NB4 (cell line): Measurements from ENCODE around the gene NIBAN1.
"Not testable (repeated sequence)": the region's sequence is repeated elsewhere in the genome, so short reads cannot be mapped to it uniquely, and the experiment has no call there.

Source experiments
- DNase-seq: peaks from one replicate; pipeline ENCODE4 v3.0.0; 2010; ENCODE audit warnings: low read depth
- H3K4me3 ChIP-seq: one replicate; pipeline ENCODE4 v1.5.1; 2011; ENCODE audit warnings: mild to moderate bottlenecking, low read depth, low read length, moderate library complexity
- MAX ChIP-seq: IDR thresholded peaks from 2 replicates; pipeline ENCODE4 v1.6.1; 2011; ENCODE audit warnings: low read depth, low read length
- MYC ChIP-seq: IDR thresholded peaks from 2 replicates; pipeline ENCODE4 v1.6.1; 2011; ENCODE audit warnings: low read depth, low read length
- POLR2A ChIP-seq: IDR thresholded peaks from 2 replicates; pipeline ENCODE4 v1.6.1; 2011; ENCODE audit warnings: mild to moderate bottlenecking; ENCODE audit not compliant: insufficient read length; ENCODE audit errors: extremely low read depth
- TF ChIP-seq, protein P1 (sequence below): IDR thresholded peaks from one replicate; pipeline ENCODE4 v1.5.1; 2012; ENCODE audit warnings: low read depth, low read length

Gene NIBAN1

GRCh38 chr1:184958554-184959353, 15.6 kb downstream of the NIBAN1 start:
- DNase-seq = no peak
- H3K4me3 ChIP-seq = no peak overlapping the region
- TF ChIP-seq MYC (no peak), POLR2A (no peak), MAX (no peak)
- TF ChIP-seq, protein P1, sequence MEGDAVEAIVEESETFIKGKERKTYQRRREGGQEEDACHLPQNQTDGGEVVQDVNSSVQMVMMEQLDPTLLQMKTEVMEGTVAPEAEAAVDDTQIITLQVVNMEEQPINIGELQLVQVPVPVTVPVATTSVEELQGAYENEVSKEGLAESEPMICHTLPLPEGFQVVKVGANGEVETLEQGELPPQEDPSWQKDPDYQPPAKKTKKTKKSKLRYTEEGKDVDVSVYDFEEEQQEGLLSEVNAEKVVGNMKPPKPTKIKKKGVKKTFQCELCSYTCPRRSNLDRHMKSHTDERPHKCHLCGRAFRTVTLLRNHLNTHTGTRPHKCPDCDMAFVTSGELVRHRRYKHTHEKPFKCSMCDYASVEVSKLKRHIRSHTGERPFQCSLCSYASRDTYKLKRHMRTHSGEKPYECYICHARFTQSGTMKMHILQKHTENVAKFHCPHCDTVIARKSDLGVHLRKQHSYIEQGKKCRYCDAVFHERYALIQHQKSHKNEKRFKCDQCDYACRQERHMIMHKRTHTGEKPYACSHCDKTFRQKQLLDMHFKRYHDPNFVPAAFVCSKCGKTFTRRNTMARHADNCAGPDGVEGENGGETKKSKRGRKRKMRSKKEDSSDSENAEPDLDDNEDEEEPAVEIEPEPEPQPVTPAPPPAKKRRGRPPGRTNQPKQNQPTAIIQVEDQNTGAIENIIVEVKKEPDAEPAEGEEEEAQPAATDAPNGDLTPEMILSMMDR = no peak

- not testable (repeated sequence) for H3K4me3 ChIP-seq, DNase-seq
Observed at GRCh38 chr1:184957901-184958300, 16.4 kb downstream of the NIBAN1 start.

- no peak for DNase-seq
- no peak for TF ChIP-seq MAX
- TF ChIP-seq POLR2A = no peak
- TF ChIP-seq, protein P1 = no peak
- TF ChIP-seq MYC = no peak
- no peak overlapping the region for H3K4me3 ChIP-seq
Observed at GRCh38 chr1:184956999-184957700, 17.2 kb downstream of the NIBAN1 start.

DNA sequence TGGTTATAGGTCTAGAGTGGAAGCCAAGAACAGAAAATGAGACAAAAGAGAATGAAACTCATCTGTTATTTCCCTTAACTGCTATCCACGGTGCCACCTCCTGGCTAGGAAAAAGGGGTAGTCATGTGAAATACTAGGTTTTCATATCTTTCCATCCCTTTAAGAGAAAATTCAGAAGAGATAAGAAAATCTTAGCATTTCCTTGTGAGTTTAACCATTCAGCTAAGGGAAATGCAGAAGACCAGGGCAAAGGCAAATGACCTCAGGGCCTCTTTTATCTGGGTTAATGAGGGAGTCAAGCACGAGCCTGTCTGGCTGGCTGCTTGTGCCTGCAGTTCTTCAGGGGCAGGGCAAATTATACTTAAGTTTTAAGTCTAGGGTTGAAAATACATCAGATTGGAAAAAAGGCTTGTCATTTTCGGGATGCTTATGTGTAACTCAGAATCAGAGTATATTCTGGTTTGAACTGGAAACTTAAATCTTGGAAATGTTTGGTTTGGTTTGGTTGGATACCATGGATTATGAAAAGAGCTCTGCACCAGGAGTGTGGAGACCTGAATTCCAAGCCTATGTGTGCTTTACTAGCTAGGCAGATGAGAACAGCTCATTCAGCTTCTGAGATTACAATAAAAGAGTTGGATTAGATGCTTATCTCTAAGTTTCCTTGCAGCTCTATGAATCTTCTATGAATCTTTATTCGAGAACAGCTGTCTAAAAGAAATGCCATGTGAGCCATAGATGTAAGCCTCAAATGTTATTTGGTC, 19.9 kb downstream of the NIBAN1 start:
- TF ChIP-seq MAX = no peak
- no peak for TF ChIP-seq MYC
- no peak for TF ChIP-seq POLR2A
- TF ChIP-seq, protein P1 = no peak
- H3K4me3 ChIP-seq = no peak overlapping the region
- DNase-seq = no peak

DNA sequence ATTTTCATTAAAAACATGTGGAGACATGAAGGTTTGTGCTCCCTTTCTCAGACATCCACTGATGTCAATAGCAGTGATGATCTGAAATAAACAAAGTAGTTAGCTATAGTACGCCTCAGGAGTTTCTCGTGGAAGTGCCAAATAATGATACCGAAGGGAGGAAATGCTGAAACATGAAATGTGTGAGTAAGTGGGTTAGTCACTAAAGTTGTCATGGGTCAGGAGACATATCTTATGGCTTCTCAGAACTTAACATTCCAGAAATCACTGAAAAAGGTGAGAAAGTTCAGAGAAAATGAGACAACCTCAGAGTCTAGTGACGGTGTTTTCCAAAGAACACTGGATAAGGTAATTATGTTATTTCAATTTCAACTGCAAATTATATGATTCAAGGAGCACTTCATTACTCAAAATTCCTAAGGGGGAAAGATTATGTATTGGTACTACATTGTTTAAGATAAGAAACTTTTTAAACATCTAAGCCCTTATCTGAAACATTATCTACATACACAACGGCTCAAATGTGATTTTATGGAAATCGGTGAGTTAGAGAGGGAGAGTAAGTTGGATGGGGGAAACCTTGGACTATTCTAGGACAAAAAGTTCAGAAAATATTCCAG, 20.6 kb downstream of the NIBAN1 start:
- DNase-seq = no peak
- TF ChIP-seq MAX = no peak
- TF ChIP-seq, protein P1 = no peak
- TF ChIP-seq MYC = no peak
- TF ChIP-seq POLR2A = no peak

GRCh38 chr1:184952428-184952827, 21.9 kb downstream of the NIBAN1 start:
- H3K4me3 ChIP-seq = no peak overlapping the region
- DNase-seq = no peak
- TF ChIP-seq MAX = no peak
- TF ChIP-seq MYC = no peak
- no peak for TF ChIP-seq POLR2A

More for the DNA sequence above, 20.6 kb downstream of the NIBAN1 start:
- H3K4me3 ChIP-seq = no peak overlapping the region
